Activated T-cell treated with anti-CD3 and anti-CD28 coated beads, Interleukin-2, amount 50 U/mL, for 48 hours (primary cell): ENCODE results near the gene PSMA6.
A peak's percentile ranks its signal among the peaks of the same experiment; 100 is the strongest.

Experiments used
- DNase-seq, 2 experiments: peaks; one replicate each; pipeline ENCODE4 v3.0.0-alpha.2; 2020

Gene PSMA6

DNA sequence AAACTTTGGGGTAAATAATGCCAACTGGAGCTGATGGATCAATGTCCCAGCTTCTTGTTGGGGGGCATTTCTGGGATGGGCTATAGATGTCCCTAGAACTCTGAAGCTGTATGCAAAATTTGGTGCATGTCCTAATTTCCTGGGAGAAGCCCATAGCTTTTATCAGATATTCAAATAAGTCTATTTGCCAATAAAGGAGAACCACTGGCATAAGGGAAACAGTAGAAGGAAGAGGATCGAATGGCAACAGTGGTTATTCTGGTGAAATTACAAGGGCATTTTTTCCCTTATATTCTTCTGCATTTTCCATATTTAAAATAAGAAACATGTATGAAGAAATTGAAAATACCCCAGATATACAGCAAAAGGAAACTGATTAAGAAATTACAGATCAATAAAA lies 34.2 kb downstream of the PSMA6 start:
- DNase-seq = no peak

DNA sequence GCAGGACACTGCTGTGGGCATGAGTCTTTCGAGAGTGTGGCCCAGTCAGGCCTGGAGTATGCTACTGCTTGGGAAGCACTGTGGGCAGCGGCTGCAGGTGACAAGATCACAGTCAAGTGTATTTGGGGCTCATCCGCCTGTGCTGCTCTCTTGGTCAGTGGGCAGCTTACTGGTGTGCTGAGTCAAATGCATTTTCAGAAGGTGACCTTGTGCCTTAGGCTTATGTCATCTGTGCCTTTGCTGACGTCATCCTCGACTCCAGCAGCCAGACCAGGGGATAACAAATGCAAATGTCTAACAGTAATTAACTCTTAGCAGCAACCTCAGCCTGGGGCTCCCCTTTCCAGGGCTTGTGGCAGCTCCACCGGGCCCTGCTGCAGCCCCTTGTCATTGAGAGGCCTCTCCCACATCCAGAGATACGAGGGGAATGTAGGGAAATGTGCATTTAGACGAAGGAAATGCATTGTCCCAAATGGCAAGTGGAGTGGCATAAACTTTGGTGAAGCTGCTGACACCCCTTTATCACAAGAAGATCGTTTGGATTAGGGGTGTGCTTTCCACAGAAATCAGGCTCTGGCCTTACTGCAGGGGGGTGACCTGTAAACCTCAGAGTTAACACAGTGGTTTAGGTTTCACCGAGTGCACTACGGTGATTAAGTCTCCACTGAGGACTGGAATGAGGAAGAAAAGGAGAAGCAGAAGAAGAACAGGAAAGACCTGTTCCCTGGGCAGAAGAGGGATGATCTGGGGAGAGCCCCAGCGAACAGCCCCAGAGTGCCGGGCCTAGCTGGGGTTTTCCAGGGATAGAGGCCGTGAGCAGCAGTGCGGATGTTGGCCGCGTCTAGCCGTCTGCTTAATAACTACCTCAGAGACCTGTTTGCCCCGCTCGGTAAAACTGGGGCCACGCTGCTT lies 39.7 kb downstream of the PSMA6 start:
- peak in 1 of 2 experiments; percentile 20 for DNase-seq

DNA sequence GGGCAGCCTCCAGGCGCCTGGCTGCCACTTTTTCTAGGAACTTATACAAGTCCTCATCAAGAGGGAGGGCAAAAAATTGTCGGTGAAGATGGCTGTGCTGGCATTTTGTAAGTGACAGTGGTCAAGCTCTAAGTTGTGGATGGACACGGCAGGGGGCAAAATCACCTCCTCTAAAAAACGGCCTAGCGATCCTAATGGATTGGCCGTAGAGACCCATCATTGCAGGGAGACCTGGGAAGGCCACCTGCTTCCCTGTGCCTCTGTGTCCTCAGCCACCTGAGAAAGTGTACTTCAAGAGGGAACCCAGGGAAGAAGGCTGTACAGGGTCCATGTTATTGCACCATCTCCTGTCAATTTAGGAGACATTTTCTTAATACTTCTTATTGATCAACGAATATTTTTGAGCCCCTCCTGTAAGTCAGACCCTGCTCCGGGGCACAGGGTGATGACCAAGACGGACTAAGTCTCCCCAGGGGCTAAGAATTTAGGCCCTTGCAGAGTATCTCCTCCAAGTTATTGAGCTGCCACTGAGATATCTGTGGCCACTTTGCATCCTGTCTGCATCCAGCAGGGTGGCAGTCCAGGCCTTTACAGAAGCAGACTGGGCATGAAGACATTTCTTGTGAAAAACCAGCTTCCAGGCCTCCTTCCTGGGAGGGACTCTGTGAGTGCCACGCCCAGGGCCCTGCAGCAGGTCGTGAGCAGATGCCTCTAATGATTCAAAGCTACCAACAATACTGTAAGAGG lies 40.5 kb downstream of the PSMA6 start:
- peak; percentile 72 to 79 for DNase-seq

DNA sequence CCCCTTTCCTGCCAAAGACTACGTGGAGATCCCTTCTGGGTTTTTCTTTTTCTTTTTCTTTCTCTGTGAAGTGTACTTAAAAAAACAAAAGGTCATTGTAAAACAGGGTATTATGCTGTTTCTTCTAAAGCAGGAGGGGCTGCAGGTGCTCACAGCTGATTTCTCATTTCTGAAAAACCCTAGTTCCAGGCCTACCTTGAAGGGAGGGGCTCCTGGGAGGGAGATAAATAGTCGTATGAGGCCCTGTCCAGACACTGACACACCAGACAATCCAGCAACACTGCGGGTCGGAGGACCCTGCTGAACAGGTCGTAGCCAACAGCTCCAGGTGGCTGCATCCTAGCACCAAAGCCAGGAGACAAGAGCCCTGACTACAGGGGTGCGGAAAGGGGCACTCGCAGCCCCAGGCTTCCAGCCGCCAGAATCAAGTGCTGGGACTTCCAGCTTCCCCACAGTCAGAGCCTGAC lies 41.1 kb downstream of the PSMA6 start:
- DNase-seq = peak; percentile 49 to 62

DNA sequence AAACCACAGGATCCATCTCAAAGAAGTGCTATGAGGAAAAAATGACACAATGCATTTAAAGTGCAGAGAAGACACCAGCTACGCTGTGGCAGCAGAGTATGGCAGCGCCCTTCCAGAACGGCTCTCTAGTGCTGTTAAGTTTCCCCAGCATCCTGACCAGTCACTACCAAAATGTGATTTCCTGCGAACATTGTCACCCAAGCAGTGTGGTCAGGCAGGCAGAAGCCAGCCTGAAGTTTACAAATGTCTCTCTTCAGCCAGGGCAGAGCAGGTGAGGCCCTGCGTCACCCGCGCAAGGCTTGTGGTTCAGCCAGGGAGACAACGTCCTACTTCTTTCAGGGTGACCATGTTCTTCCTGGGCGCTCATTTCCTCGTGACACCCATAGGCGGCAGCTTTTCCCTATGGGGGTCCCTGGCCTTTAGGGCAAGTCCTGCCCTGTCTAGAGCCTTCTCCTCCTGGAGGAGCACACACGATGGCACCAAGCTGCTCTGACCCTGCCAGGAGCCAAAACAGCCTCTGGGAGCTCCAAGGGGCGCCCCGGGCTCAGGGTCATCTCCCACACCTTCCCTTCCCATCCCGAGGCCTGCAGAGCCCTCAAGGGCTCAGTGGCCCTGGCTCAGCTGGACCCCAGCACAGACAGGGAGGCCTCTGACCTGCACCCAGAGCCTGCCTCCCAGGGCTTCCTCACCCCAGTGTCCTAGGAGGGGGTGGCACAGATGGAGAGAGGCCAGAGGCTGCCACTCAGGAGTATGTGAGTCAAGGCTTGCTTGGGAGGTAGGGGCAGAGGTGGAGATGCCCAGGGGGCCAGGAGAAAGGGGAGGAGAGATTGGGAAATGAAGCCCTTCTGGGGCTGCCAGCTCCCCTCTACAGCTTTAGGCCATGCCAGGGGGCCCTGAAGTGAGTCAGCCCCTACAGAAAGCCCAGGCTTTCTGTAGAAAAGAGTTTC lies 41.9 kb downstream of the PSMA6 start:
- peak; percentile 75 to 80 for DNase-seq

DNA sequence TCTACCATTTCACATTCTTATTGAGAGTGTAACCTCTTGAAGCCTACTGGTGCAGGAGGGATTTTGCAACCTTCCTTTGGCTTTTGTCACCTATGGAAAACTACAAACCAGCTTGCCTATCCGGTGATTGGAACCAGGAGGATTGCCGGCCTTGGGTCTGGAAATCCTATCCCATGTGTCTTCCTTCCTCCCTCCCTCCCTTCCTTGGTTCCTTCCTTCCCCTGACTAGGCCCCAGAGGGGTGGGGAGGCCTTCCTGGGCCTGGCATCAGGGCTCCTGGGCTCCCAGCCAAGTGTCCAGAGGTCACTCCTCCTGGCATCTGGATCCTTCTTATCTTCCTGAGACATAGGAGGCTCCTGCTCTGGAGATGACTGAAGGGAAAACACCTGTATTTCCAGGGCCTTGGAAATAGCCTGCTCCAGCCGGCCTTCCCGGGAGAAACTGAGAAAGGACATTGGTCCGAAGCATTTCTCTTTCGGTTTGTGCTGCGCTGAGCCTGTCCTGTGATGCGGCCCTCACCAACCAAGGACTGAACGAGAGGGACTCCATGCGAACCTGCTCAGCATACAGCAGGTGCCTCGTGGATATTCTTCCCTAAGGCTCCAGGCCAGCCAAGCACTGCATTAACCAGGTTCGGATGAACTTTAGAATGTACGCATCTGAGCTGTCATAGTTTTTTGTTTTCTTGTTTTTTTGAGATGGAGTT lies 43.4 kb downstream of the PSMA6 start:
- peak; percentile 11 to 15 for DNase-seq

DNA sequence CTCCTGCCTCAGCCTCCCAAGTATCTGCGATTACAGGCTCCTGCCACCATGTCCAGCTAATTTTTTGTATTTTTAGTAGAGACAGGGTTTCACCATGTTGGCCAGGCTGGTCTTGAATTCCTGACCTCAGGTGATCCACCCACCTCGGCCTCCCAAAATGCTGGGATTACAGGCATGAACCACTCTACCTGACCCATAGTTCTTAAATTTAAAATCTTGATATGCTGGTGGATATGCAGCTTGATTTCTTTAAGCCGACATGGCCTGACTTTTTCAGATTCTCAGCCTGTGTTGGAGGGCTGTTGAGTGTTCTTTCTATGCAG lies 44.0 kb downstream of the PSMA6 start:
- peak; percentile 9 to 11 for DNase-seq

DNA sequence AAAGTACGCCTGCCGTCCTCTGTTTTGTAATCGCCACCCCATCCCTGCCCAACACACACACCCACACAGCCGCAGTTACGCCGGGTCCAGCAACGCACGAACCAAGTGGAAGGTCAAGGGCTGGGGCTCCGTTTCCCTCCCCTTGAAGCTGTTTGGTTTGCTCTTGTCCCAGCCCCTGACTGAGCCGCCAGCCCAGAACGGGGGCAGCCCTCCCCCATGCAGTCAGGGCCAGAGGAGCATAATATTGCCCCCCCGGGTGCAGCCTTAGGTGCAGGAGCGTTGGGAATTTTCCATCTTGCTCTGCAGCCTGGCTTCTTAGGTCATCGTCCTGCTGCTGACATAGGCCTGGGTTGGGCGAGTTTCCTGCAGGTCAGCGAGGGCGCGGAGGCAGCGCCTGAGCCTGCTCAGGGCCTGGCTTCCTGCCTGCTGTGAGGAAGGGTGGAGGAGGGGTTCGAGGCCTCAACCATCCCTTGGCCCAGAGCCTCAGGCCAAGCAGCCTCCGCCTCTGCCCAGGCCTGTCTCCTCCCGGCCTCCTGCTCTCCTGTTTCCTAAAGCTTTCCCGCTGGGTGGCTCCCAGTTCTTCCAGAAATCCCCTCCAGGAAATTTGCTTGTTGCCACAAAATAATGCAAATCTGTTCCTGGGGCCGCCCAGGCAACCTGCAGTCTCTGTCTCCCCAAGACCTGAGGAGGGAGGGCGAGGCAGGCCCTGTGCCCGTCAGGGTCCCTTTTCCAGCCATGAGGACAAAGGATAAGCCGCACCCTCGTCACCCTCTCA lies 44.5 kb downstream of the PSMA6 start:
- peak; percentile 7 to 13 for DNase-seq

DNA sequence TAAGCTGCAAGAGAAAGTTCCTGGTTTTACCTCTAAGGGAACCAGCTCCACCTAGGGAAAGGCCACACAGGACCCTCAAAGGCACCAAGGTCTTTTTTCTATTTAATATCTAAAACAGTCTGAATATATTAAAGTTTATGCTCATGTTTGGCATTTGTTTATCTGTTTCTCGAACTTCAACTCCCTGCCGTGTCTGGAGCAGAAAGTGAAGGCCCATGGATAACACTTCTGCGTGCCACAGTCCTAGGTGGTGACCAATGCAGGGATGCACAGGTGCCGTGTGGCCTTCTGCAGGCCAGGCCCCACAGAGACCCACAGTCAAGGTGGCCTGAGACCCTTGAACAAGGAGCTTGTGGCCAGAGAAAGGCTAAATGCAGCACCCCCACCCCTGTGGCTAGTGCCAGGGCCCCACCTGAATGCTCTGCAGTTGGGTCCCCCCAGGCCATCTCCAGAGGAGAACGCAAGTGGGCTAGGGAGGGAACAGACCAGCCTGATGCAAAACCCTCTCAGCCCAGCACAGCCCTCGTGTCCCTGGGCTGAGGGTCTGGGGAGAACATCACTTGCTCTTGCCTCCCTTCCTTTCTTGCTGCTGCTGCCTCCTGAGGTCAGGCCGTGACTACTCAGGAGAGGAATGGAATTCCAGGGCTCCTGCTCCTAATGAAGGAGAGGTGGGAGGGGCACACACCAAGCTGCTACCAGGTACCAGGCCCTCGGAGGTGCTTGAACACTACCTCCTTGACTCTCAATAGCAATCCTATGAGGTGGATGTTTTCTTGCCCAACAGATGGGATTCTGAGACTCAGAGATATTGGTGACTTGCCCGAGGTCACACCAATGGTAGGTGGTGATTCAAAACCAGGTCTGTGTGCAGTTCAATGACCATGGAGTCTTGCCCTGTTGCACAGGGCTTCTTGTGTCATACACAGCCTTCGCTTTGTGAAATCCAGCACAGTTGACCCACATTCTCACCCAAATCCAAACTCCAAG lies 45.4 kb downstream of the PSMA6 start:
- peak in 1 of 2 experiments; percentile 14 for DNase-seq

DNA sequence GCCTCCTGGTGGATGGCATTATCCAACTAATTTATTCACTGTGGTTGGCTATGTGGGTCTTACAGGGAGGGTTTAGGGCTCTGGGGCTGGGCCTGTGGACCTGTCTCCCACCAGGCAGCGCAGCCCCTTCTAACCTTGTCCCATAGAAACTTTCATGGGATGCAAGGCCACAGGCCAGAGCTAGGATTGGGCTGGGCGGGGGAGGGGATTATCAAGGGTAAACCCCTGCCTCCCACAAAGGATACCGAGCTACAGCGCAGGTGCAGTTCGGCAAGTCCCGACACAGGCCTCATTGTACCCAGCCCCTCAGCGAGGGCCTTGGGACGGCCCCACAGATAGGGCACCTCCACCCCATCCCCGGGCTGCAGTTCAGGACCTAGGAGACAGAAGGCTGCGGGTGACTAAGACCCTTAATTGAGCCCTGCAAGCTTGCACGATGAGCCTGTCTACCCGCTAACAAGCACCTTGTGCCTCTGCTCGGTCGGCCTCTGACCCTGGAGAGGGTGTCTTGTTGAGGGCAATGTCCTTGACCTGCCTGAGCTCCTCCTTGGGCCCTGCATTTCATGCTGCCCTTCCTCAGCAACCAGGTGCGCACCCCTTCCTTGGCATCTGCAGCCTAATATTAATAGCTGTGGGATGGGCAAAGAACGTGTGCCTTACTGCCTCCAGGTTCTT lies 46.7 kb downstream of the PSMA6 start:
- DNase-seq = peak in 1 of 2 experiments; percentile 17

DNA sequence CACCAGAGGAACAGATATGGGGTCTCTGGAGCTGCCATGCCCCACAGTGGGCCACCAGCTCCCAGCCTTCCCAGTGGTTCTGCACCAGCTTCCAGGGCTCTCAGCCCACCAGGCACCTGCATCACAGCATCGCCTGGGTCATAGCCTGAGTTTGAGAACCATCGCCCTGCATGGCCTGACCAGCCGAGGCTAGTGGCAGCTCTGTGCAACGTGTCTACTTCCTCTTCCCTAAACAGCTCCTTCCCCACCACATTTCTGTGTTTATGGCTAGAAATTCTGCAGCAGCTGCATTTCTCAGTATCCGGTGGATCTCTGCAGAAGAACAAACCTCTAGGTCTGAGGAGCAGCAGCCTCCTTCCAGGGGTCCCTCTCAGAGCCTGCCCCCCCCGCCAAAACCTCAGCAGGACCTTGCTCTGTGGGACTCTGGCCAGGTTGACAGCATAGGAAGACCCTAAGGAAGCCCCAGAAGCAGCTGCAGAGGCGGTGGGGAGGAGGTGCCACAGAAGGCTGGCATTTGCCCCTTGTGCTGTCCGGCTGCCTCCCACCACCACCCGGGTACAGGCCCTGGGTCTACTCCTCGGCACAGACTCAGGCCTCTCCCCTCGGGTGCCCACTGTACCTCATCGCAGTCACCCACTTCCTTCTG lies 47.7 kb downstream of the PSMA6 start:
- DNase-seq = no peak

DNA sequence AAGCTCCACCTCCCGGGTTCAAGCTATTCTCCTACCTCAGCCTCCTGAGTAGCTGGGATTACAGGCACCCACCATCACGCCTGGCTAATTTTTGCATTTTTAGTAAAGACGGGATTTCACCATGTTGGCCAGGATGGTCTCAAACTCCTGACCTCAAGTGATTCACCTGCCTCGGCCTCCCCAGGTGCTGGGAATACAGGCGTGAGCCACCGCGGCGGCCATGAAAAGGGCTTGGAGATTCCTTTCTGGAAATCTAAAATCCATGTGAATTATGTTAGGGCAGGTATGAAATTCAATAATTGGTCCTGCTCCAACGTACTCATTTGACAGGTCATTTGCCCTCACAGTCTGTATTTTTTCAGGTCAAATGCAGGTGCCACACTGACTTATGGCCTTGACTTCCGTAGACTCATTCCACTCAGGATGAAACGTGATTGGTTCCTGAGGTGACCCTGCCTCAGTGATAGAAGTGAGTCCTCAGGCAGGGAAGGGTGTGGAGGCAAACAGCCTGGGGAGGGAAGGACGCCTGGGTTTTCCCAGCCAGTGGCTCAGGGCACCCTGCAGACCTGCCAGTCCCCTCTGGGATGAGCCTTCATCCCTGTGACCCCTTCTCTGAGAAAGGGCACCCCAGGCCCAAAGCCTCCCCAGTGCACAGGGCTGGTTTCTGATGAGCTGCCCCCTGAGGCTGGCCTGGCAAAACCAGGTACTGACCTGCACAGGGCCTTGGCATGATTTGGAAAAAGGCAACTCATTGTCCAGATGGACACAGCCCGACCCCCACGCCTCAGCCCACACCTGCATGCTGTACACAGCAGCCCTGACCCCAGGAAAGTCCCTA lies 48.7 kb downstream of the PSMA6 start:
- no peak for DNase-seq

DNA sequence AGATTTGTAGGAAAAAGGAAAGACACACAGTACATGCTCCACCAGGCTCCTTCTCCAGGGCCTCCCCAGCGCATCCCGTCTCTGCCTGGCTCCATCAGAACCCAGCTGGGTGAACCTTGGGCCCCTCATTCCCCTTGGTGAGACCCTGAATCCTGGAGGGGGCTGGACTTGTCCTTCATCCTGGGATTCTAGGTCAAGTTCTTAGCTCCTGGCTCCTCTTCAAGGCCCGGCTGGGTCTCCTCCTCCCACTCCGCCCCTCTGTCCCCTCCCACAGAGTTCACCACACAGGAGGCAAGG lies 49.2 kb downstream of the PSMA6 start:
- no peak for DNase-seq

DNA sequence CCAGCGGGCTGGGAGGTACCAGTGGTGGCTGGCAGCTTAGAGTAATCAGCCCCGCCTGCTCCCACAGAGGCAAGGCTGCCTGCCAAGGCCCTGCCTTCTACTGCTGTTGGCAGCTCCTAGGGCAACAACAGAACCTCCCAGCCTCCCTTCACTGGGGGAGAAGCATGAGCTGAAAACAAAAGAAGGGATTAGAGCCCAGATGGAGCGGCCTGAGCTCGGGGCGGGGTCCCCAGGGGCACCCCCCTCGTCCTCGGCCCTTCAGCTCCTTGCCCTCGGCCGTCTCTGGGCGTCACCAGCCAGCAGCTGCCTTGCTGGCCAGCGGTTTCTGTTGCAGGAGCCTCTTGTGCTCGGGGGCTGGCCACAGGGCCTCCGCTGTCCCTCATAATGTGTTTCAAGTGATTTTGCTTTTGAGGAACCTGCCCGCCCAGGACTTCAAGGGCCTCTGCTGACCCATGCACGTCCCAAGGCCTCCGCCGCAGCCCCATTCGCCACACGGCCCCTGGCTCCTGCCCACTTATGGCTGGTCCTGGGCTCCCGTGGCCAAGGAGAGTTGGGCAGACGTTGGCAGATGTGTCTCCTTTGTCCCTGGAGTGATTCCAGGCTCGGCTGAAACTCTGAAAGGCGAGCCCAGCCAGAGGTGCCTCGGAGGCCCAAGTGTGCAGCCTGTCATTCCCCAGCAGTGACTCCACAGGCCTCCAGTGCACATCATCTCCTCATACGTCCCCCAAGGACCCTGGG lies 49.7 kb downstream of the PSMA6 start:
- DNase-seq = no peak

DNA sequence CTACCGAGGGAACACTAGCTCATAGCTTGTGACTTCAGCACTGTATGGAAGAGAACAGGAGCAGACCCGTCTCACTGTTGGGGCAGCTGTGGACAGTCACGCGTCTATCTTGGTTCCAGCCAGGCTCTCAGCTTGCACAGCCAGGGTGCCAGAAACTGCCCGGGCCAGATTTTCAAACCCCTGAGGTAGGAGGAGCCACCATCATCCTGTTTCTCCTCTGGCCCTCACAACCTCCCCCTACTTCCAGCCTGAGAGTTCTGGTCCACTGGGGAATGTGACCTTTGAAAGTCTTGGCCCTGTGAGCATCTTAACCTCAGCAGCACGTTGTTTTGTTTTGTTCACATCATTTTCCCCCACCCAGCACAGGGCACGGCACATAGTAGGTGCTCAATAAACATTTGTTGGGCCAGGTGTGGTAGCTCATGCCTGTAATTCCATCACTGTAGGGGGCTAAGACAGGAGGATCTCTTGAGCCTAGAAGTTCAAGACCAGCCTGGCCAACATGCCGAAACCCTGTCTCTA lies 50.4 kb downstream of the PSMA6 start:
- DNase-seq = no peak

DNA sequence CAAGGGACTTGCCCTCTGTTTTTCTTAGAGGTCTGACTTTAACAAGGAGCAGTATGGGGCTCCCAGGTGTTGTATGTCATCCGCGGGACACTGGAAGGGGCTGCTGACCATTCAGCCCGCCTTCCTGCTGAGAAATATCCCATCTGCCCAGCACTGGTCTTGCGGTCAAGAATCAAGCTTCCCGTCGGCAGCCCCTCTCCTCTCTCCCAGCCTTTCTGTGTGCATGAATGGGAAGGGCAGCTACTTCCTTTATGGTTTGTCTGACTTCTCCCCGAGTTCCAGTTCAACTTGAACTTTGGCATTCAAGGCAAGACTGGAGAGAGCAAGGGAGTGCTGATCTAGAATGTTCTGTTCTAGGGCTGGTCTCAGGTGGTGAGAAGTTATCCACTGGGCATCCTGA lies 51.5 kb downstream of the PSMA6 start:
- no peak for DNase-seq

DNA sequence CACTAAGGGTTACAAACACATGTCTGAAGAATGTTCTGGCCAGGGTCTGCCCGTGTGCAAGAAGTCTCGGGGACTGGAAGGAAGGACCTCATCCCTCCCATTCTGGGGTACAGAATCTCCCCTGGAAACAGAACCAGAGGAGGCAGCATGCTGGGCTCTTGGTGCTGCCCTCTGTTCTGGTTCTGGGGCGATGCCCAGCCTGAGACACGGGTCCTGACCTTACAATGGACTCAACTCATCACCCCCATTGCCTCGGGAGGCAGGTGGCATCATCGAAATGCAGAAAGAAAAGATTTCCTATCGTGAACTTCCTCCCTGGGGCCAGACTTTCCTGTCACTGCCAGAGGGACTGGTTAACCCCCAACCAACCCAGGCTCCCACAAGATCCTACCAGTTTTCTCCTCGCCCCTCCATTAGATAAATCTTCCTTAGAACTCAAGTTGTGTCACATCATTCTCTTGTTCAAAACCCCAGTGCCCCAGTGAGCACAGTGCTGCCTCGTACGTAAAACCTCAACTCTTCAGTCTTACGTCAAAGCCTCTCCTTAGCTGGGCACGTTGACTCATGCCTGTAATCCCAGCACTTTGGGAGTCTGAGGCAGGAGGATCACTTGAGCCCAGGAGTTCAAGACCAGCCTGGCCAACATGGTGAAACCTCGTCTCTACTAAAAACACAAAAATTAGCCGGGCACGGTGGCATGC lies 52.1 kb downstream of the PSMA6 start:
- no peak for DNase-seq
